ENCODE results near the gene IFT25. TPM values are rescaled to one million over a fixed set of nuclear protein-coding genes. Genes with fewer than 3 reads are reported as not detected.

Gene IFT25
- total RNA-seq, 1 donor from 2014 or later = 59.9 TPM

DNA sequence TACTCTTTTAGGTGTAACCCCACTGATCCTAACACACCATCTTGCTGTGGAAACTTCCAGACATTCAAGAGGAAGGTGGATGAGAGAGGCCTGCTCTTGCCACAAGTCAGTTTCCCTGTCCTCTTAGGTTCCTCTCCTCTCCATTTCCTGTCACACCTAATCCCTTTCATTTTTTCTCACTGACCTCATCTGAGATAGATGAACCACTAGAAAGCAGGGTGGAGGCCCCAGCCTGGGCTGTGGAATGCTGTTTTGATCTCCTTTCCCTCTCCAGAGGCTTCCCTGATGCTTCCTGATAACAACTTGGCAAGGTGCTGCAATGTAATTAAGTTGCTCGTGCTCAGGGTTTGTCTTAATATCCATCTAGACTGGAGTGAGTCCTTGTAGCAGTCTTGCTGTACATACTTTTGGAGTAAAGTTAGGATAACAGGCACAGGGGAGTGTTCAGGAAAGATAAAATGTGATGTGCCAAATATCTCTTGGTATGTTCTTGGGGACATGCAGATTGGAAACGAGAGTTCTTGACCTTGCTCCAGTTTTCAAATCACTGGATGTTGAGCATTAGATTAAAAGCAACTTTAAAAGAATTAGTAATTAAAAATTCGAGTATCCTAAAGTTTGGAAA lies 11.8 kb upstream of the IFT25 start:
- intact Hi-C loops (cut with micrococcal nuclease) = no loop called here

DNA sequence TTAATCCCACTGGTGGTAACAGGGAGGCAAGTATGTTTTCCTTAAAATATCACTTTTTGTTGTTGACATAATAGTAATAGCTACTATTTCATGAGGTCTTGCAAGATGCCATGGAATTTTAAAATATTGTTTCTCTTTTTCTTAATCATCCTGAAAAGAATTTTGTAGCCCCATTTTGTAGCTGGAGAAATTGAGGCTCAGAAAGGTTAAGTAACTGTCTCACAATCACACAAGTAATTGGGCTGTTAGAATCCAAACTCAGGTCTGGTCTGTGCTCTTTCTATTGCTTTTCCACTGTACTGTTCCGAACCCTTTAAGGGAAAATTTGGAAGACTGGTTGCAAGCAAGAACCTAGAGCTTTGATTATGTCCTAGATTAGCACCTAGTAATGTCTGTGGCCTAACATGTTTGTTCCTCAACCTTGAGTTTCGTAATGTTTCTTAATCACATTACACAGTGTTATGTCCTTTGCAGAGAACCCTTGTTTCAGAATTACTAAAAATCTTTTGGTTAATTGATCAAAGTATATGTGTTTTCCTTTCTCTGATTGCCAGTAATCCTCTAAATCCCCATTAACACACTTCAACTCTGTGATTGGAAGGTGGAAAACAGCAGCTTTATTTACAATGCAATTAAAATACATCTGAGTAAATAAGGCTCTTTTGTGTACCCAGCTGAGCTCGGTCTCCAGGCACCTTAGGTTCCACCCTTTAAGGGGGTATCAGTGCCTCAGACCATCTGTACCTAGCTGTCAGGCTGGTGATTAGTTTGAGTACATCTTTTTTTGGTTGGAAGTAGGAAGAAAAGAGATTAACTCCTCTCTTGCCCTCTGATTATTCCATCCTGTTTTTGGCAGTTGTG lies 11.0 kb upstream of the IFT25 start:
- intact Hi-C loops (cut with micrococcal nuclease) = no loop called here

DNA sequence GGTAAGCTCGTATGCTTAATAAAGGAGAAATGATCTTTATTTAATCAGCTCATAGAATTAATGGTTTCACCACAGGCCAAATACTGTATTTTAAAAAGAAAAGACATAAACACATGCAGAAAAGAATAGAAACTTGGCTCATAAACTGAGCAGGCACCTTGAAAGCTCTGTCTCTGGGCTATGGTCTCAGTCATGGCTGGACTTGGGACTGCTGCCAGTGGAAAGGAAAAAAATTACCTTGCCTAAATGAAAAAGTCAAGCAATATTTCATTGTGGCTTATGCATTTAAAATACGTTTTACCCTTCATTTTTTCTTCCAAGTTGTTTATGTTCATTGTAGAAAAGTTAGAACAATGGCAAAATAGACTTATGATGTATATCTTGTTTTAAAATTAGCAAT lies 8.6 kb upstream of the IFT25 start:
- intact Hi-C loops (cut with micrococcal nuclease) = no loop called here

DNA sequence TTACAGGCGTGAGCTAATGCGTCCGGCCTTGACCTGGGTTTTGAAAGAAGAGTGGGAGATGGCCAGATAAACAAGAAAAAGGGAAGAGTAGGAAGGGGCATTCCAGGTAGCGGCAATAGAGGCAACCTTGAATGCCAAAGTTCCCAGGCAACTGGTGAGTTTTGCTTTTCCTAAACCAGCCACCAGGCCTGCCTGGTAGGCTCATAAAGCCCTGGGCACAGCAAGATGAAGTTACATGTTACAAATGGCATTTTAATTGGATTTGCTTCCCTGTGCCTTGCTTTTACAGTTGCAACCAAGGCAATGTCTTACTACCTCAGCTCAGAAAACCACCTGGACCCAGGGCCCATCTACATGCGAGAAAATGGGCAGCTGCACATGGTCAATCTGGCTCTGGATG lies 6.2 kb upstream of the IFT25 start:
- intact Hi-C loops (cut with micrococcal nuclease) = no loop called here

DNA sequence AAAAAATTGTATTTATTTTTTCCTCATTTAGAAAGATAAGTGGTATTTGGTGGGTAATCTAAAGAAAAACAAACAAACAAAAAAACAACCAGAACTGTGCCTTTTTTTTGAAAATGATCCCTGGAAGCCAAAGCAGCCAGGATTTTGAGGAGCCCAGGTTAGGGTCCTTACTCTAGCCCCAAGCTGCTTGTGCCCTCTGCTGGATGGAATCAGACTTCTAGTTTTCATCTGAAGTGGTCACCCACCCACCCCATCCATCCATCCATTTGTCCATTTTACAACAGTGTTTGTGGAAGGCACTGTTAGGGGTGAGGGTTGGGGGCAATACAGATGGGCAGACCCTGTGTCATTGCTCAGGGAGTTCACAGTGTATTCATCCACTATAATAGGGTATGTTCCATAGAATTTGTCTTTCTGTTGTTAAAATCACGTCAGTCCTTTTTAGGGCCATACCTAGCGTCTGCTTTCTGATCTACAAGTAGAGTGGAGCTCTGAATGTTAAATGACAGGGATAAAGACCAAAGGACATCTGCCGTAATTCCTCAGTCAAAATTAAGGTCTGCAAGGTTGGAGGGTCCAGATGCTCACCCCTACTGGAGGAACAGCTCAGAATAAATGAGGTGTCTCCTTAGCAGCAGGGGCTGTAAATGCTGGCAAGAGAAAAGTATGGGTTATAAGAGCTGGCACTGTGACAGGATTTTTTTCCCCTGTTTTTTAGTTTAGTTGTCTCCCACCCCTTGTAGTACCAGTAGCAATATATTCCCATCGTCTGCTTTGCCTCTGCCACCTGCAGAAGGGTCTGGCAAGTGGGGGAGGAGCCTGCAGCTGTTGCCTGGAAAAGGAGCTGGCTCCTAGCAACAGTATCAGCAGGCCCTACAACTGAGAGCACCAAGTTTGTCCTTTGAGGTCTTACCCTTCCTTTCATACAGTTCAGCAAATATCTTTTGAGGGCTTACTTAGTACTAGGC lies 3.8 kb upstream of the IFT25 start:
- intact Hi-C loops (cut with micrococcal nuclease) = loop anchor here (1.0 to 10.0 kb wide), 8 partner anchors 71 to 1315 kb away; partner anchors contain the start of genes DHCR24, SHISAL2A, TTC4 and USP24

DNA sequence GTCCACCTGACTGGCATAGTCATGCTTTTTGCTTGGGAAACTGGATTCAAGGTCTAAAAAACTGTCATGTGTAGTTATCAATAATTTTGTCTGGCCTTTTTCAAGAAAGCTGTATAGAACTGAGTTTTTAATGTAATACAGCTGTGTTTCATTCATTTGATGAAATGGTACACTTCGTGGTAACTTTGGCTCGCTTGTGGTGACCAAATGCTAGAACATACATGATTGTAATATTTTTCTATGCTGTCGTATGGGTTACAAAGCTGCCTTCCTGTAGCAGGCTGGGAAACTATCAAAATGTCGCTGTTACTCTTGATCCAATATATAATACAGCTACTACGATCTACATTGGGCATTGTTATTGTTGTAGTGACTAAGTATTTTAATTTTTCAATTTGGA lies 2.8 kb upstream of the IFT25 start:
- intact Hi-C loops (cut with micrococcal nuclease) = loop anchor here (5.0 to 10.0 kb wide), 6 partner anchors 539 to 1313 kb away; partner anchors contain the start of genes DHCR24, SHISAL2A, TTC4 and USP24

DNA sequence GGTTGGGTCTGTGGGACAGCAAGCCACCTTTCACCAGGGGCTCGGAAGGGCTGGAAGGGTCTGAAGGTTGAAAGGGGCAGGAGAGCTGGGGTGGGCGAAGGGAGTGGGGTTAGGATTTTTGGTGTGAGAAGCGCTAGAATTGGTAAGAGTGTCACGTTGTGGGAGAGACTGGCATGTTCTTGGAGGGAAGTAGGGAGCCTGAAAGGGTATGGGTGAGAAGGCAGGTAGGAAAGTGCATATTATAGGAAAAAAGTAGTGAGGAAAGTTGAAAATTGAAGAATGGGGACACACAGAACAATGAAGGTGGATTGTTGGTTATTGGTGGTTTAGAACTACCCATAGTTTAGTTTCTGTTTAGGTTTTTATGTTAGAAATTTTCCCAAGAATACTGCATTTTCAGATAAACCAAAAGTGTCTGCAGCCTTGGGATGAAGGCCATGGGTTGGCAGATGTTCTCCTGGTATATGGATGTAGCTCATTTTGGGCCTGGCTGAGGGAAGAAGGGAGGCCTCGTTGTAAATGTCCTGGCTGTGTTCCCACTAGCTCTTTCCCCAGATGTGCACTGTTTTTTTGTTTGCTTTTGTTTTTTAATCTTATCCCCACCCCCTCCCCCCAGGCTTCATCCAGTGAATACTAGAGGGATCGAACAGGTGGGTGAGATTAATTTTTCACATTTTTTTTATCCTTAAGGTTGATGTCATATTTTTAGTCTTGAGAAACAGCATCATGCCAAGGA lies 1.8 kb upstream of the IFT25 start:
- intact Hi-C loops (cut with micrococcal nuclease) = loop anchor here (5.0 to 10.0 kb wide), 6 partner anchors 540 to 1313 kb away; partner anchors contain the start of genes DHCR24, SHISAL2A, TTC4 and USP24

DNA sequence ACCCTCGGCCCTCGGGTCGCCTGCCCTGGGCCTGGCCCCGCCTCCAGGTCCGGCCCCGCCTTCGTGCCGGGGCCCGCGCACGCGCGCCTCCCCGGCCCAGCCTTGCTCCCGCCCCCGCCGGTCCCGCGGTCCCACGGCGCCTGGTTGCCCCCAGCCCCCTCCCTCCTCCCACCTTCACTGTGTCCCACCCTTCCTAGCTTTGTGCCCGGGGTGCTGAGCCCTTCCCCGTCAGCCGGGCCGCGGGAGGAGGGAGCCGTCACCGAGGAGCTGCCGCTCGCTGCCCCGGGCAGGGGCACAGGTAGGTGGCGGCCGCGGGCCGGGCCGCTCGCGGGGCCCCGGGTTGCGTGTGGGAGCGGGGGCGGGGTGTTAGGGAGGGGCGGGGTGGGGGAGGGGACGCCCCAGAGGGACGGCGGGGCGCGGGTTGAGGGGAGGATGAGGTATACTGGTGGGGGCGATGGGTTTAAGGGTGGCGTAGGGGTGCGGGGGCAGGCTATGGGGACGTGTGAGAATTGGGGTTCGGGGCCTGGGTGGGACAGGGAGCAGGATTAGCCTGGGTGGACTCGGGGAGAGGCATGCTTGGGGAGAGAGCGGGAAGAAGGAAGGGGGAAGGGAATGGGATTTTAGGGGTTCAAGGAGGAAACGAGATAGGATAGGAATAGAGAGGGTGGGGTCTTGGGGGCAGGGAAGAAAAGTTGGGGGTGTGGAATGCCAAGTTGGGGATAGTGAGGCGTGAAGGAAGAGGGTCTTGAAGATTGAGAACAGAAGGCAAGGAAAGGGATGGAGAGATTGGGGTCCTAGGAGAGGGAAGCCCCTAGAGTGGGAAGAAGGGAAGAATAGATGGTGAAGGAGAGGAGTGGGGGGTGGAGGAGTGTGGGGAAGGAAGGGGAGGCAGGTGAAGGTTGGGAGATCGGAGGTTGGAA lies 1.0 kb upstream of the IFT25 start, which contains the start of gene LRRC42:
LRRC42 (plus strand) TSS at position 99 of the 920 bp plus-strand sequence. CDS start 5,650 bp downstream, outside the sequence.
- intact Hi-C loops (cut with micrococcal nuclease) = loop anchor here (1.0 to 10.0 kb wide), 11 partner anchors 13 to 1312 kb away; partner anchors contain the start of genes CYB5RL, DHCR24, MRPL37 and NDC1

DNA sequence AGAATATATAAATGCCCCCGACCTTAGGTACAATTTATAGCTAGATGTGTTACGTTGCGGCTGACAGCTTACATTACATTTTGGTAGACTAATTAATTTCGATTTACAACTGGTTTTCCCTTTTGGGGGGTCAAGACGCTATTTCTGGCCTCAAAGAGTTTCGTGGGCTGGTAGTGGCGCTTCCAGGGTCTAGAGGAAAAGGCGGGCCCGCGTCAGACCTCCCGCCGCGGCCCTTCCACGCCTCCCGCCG lies 391 bp downstream of the IFT25 start:
- intact Hi-C loops (cut with micrococcal nuclease) = loop anchor here (1.0 to 10.0 kb wide), 14 partner anchors 29 to 1578 kb away; partner anchors contain the start of genes CC2D1B, CZIB, DHCR24 and SHISAL2A

DNA sequence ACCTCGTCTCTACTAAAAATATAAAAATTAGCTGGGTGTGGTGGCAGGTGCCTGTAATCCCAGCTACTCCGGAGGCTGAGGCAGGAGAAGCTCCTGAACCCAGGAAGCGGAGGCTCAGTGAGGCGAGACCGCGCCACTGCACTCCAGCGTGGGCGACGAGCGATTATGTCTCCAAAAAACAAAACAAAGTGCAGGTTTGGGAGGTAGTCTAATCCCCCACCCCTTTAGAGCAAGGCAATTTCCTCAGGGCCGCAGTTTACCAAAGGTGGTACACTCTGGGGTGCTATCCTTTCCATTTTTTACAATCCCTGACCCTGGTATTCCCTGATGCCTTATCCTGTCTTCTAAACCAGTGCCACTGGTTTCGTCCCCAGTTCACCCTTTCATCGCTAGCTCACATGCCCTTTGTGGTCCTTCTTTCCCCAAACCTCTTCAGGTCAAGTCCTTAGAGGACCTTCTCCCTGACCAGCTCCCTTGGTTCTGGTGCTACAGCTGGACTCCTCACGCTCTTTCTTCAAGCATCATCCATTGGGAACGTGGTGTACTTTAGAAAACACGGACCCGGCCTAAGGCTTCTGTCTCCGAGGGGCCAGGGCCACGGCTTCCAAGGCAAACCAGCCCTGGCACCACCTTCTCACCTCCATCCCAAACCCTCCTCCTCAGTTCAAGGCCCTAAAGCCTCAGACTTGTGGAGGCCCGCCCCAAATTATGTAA lies 873 bp downstream of the IFT25 start:
- intact Hi-C loops (cut with micrococcal nuclease) = loop anchor here (1.0 to 10.0 kb wide), 14 partner anchors 28 to 1578 kb away; partner anchors contain the start of genes CC2D1B, CZIB, DHCR24 and SHISAL2A

DNA sequence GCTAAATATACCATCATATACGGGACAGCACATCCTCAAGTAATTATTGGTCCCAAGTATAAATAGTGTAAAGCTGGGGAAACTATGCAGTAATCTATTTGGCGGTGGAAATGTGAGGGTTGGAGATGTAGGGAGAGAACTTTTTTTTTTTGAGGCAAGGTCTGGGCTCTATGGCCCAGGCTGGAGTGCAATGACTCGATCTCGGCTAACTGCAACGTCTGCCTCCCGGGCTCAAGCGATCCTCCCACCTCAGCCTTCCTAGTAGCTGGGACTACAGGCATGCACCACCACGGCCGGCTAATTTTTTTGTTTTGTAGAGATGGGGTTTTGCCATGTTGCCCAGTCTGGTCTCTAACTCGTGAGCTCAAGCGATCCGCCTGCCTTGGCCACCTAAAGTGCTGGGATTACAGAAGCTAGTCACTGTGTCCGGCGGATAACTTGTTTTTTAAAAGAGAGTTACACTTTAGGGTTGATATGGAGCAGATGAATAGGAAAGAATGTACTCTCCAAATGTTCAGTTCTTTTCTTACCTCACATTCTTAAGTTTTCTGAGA lies 1.9 kb downstream of the IFT25 start:
- intact Hi-C loops (cut with micrococcal nuclease) = loop anchor here (2.0 to 10.0 kb wide), 5 partner anchors 43 to 1577 kb away; partner anchors contain the start of genes CC2D1B, DHCR24, SHISAL2A and USP24

DNA sequence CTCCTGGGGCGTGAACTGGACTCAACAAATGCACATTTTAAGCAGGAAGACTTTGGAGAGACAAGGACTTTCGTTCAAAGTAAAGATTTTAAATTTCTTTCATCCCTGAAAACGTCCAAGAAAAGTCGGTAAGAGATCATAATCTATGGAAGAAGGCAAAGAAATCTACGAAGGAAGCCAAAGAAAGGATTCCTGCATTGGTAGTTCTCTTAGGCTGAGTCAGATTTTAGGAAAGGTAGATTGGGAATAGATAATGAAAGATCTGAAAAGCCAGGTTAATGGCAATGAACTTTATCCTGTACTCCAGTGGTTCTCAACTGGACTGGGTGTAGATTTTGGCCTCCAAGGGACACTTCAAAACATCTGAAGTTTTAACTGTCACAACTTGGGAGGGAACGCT lies 2.4 kb downstream of the IFT25 start:
- intact Hi-C loops (cut with micrococcal nuclease) = loop anchor here (10.0 kb wide), 3 partner anchors 942 to 1308 kb away; partner anchors contain the start of genes DHCR24, SHISAL2A and USP24

DNA sequence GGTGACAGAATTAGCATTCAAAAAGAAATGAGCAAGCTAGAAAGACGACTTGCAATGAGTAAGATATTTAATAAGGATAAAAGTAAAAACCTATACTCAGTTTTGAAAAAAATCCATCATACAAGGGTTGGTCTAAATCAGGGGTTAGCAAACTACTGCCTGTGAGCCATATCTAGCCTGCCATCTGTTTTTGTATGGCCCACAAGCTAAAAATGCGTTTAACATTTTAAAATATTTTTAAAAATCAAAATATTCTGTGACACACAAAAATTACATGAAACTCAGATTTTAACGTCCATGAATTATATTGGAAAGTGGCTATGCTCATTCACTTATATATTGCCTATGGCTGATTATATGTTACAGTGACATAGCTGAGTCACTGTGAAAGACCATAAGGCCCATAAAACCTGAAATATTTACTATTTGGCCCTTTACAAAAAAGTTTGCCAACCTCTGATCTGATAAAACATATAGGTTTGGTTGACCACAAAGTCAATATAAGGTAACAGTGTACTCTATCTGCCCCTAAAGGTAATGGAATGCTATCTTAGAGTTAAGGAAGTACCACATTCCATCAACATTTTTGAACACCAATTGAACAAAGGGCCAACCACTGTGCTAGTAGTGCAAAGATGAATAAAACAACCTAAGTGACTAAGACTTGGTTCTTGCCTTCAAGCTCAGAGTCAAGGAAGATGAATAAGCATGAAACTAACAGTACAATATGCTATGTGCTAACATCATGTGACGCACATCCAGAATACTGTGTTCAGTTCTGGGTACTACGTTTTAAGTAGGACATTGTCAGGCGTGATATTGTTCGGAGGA lies 3.2 kb downstream of the IFT25 start:
- intact Hi-C loops (cut with micrococcal nuclease) = loop anchor here (10.0 kb wide), 3 partner anchors 942 to 1308 kb away; partner anchors contain the start of genes DHCR24, SHISAL2A and USP24

DNA sequence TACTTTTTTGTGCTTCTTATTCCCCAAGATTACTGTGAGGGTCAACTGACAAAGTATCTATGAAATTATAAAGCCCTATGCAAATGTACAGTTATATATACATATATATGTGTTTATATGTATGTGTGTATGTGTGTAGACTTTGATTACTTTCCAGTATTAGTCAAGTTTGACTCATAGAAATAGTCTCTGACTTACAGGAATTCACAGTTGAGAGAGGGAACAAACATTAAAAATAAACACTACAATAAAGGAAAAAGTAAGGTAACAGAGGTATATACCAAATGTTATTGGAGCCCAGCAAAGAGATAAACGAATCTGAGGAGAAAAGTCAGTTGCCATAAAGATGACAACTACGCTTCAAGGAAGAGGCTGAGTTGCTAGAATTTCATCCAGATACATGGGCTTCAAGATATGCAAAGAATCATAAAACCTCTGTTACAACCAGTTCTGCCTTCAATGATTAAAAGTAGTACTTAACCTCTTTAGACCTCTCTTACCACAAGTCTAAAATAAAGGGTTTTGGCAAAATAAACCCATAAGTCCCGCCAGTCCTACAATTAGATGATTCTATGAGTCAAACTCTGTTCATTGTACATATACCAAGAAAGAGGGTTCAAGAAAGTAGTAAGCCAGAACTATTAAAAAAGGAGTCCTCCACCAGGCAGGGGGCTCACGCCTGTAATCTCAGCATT lies 7.2 kb downstream of the IFT25 start:
- intact Hi-C loops (cut with micrococcal nuclease) = no loop called here

DNA sequence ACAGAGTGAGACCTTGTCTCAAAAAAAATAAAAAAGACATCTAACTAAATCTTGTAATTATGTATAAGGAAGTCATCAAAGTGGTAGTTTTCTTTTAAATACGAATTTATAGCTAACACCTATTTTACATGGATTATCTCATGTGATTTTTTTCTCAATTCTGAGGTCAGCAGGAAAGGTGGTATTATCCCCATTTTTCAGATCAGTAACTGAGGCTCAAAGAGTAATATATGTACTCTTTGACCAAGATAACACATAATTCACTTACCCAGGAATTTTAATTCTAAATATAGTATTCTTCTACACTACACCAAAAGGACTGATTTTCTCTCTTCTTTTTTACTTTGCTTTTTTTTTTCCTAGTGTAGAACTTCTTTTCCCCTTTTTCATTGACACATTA lies 9.1 kb downstream of the IFT25 start:
- intact Hi-C loops (cut with micrococcal nuclease) = no loop called here

DNA sequence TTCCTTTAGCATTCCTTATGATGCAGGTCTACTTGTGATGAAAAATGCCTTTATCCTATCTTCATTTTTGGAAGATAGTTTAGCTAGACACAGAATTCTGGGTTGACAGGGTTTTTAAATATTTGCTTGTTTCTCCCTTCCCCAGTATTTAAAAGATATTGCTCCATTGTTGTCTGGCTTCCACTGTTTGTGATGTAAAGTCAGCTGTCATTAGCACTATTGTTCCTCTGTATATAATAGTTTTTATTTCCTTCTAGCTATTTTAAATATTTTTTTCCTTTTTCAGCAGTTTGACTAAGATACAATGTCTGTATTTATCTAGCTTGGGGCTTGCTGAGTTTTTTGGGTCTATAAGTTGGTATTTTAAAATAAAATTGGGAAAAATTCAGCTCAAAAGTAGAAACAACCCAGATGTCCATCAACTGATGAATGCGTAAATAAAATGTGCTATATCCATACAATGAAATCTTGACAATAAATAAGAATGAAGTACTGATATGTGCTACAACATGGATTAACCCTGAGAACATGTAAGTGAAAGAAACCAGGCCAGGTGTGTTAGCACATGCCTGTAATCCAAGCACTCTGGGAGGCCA lies 11.2 kb downstream of the IFT25 start:
- intact Hi-C loops (cut with micrococcal nuclease) = no loop called here

All from T-helper 1 cell treated with Interleukin-12 subunit alpha and Interleukin-12 subunit beta and Interleukin-4 antibody, amounts not matched to agents 30 ng/mL and 1 ng/mL, for 36 hours (primary cell).